HUES6 (cell line): Measurements from ENCODE around the gene SYNPO2.
"Not testable (repeated sequence)": the region's sequence is repeated elsewhere in the genome, so short reads cannot be mapped to it uniquely, and the experiment has no call there.

ENCODE experiments used
- H3K27ac ChIP-seq: 2 replicates; pipeline ENCODE4 v1.7.0; 2013; ENCODE audit warnings: low read depth, mild to moderate bottlenecking, low read length, inconsistent platforms
- H3K27me3 ChIP-seq: 2 replicates; pipeline ENCODE4 v1.6.1; 2013; ENCODE audit warnings: low read length; ENCODE audit not compliant: control insufficient read depth, insufficient read depth
- H3K36me3 ChIP-seq: 2 replicates; pipeline ENCODE4 v1.6.1; 2013; ENCODE audit warnings: low read length; ENCODE audit not compliant: control insufficient read depth, insufficient read depth
- H3K4me1 ChIP-seq: 2 replicates; pipeline ENCODE4 v1.6.1; 2013; ENCODE audit warnings: low read length; ENCODE audit not compliant: control insufficient read depth, insufficient read depth
- H3K4me3 ChIP-seq: 2 replicates; pipeline ENCODE4 v1.5.1; 2013; ENCODE audit warnings: low read depth, low read length
- H3K9ac ChIP-seq: one replicate; pipeline ENCODE4 v1.6.1; 2013; ENCODE audit warnings: mild to moderate bottlenecking, low read length
- H3K9me3 ChIP-seq: 2 replicates; pipeline ENCODE4 v1.6.1; 2013; ENCODE audit warnings: low read depth, low read length; ENCODE audit not compliant: control insufficient read depth, insufficient read depth

SYNPO2 gene

DNA sequence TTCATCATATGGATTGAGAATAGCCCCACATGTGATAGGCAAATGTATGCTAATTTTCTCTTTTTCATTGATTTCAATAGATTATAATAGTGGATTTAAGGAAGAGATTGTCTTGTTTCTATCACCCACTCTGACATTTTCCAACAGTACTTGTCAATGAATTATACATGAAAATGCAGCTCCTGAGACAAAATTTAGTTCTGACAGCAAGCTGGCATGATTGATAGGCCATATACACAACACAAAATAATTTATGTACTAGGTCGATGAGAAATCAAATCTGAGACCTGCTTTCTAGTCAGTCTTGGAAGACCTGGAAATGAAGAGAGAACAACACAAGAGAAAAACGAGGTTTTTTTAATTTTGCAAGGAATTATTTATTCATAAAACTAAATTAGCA is 129.0 kb downstream of the SYNPO2 start:
- Histone ChIP-seq H3K4me3 (no peak overlapping the region), H3K9ac (no peak overlapping the region), H3K27me3 (no peaks in the 10 kb centered on the region), H3K4me1 (peaks cover 12% of the 10 kb centered on the region; the same call in 1 of the 2 replicates), H3K27ac (no peak overlapping the region), H3K36me3 (no peaks in the 10 kb centered on the region), H3K9me3 (no peaks in the 10 kb centered on the region)

DNA sequence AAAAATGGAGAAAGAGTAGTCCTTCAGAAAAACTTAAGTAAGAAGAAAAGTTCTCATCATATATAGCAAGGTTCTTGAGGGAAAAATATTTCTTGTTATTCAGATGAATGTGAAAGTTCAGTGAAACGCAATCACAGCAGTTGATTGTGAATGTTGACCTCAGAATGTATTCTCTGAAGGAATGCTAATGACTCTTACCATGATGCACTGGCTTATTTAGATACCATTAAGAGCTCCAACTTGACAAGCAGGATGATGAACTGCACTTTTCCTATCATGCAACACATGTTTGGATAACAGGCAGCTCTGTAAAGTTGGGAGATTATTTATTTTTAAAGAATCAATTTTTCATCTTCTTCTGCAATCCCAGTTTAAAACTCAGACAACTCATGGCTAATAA is 131.5 kb downstream of the SYNPO2 start:
- Histone ChIP-seq H3K9ac (no peak overlapping the region), H3K27ac (no peak overlapping the region), H3K9me3 (no peaks in the 10 kb centered on the region), H3K4me1 (peaks cover 28% of the 10 kb centered on the region), H3K36me3 (no peaks in the 10 kb centered on the region), H3K4me3 (no peak overlapping the region), H3K27me3 (no peaks in the 10 kb centered on the region)

DNA sequence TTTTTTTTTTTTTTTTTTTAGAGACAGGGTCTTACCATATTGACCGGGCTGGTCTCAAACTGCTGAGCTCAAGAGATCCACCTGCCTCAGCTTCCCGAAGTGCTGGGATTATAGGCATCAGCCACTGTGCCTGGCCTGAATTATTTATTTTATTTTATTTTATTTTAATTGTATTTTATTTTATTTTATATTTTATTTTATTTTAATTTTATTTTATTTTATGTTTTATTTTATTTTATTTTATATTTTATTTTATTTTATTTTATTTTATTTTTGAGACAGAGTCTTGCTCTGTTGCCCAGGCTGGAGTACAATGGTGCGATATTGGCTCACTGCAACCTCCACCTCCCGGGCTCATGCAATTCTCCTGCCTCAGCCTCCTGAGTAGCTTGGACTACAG is 133.9 kb downstream of the SYNPO2 start:
- H3K36me3 ChIP-seq, H3K9me3 ChIP-seq, H3K27ac ChIP-seq, H3K27me3 ChIP-seq, H3K4me3 ChIP-seq, H3K9ac ChIP-seq: not testable (repeated sequence)
- H3K4me1 ChIP-seq = peaks cover 33% of the 10 kb centered on the region

DNA sequence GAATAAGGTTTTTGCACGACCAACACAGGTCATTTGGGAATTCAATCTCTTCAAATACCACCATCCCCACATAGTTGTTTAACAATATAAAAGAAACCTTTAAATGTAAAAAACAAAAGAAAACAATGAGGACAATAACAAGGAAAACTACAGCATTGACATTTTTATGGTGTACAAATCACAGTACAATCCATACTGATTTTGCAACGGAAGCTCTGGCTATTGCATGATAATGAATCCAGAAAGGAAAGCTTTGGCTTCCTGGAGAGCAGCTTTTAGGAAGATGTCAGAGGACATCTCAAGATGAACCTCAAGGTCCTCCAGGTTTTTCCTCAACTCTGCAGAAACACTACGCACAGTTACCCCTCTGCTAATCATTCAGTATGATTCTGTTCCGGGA is 135.4 kb downstream of the SYNPO2 start:
- no peaks in the 10 kb centered on the region for H3K27me3 ChIP-seq
- no peaks in the 10 kb centered on the region for H3K36me3 ChIP-seq
- H3K27ac ChIP-seq = no peak overlapping the region
- no peak overlapping the region for H3K9ac ChIP-seq
- H3K9me3 ChIP-seq = no peaks in the 10 kb centered on the region
- H3K4me3 ChIP-seq = 0 out of 2 replicates have a peak overlapping the region, but pooled peaks have one; percentile 26
- peaks cover 36% of the 10 kb centered on the region for H3K4me1 ChIP-seq

DNA sequence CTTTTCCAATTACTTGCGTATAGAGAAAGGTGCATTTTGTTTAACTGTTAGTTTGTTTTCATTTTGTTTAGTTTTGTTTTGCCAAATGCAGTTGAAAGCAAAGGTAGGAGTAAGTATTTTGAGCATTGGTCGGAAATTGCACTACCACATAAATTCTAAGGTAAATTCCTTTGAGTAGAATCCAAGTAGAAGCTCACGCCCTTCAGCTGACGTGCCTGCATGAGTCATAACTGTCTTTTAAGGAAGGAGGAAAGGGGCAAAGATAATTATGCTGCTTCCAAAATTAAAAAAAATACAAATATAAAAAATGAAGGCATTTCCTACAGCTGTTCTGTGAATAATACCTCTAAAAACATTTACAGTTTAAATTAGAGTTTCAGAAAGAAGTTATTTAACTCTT is 136.8 kb downstream of the SYNPO2 start:
- Histone ChIP-seq H3K27ac (no peak overlapping the region), H3K4me1 (peaks cover 30% of the 10 kb centered on the region), H3K4me3 (no peak overlapping the region), H3K27me3 (no peaks in the 10 kb centered on the region), H3K9ac (no peak overlapping the region), H3K36me3 (no peaks in the 10 kb centered on the region), H3K9me3 (no peaks in the 10 kb centered on the region)

DNA sequence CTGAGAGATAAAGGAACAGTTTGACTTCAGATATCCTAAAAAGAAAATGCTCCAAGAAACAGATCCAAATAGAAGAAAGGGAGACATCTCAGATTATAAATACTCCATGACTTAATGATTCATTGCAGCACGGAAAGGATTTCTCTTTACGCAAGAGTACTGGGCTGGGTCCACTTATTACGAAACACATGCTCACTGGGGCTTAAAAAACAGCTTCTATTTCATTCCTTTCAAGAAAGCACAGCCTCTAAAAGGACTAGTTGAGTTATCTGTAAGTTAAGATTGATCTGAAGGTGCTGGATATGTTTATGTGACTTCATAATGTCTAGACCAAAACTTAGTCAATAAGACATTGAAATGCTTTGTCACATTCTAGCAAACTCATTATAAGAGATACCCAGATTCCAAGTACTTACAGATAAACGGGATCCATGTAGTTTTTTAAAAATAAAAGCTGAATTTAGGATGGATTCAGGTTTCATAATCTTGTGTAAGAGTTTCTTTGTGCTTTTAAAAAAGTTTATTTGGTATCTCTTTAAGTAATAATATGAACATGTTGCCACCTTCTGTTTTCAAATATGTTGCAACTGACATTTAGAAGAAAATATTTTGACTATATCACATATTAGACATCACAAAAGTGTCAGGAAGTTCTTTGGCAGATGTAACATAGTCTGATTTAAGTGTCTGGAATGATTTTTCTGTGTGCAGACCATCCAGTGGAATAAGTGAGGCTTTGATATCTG is 137.4 kb downstream of the SYNPO2 start:
- H3K27ac ChIP-seq = no peak overlapping the region

DNA sequence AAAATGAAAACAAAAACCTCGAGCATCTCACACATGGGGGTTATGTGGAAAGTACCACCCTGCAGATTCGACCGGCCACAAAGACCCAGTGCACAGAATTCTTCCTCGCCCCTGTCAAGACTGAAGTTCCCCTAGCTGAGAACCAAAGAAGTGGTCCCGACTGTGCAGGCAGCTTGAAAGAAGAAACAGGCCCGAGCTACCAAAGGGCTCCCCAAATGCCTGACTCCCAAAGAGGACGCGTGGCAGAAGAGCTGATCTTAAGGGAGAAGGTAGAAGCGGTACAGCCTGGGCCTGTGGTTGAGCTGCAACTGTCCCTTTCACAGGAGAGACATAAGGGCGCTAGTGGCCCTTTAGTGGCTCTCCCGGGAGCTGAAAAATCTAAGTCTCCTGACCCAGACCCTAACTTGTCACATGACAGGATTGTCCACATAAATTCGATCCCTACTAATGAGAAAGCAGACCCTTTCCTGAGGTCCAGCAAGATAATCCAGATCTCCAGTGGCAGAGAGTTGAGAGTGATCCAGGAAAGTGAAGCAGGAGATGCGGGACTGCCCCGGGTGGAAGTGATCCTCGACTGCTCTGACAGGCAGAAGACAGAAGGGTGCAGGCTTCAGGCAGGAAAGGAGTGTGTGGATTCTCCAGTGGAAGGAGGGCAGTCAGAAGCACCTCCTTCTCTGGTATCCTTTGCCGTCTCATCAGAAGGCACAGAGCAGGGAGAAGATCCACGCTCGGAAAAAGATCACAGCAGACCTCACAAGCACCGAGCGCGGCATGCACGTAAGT is 138.2 kb downstream of the SYNPO2 start:
- Histone ChIP-seq H3K4me3 (no peak overlapping the region), H3K9me3 (no peaks in the 10 kb centered on the region), H3K36me3 (no peaks in the 10 kb centered on the region), H3K27me3 (no peaks in the 10 kb centered on the region), H3K4me1 (peaks cover 25% of the 10 kb centered on the region), H3K9ac (no peak overlapping the region), H3K27ac (no peak overlapping the region)

More for the DNA sequence above, 137.4 kb downstream of the SYNPO2 start:
- Histone ChIP-seq H3K4me3 (no peak overlapping the region), H3K36me3 (no peaks in the 10 kb centered on the region), H3K9ac (no peak overlapping the region), H3K4me1 (peaks cover 30% of the 10 kb centered on the region), H3K9me3 (no peaks in the 10 kb centered on the region), H3K27me3 (no peaks in the 10 kb centered on the region)

DNA sequence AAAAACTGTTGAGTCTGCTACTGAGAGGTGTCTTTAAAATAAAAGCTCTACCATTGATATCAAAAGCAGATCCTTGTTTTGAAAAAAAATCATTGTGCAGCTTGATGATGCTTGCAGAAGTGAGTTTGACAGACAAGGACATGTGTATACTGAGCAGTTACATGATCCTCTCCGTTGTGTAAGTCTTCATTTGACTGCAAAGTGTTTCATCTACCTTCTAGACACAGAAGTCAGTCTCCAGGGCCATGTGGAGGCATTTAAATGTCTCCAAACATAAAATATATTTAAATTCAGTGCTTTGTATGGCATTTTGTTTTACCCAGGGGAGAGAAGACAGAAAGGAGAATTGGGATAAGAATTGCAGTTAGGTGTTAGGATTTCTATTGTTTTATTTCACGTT is 139.2 kb downstream of the SYNPO2 start:
- H3K9ac ChIP-seq = no peak overlapping the region
- peaks cover 23% of the 10 kb centered on the region for H3K4me1 ChIP-seq
- H3K27me3 ChIP-seq = no peaks in the 10 kb centered on the region
- H3K9me3 ChIP-seq = no peaks in the 10 kb centered on the region
- no peaks in the 10 kb centered on the region for H3K36me3 ChIP-seq
- no peak overlapping the region for H3K4me3 ChIP-seq
- H3K27ac ChIP-seq = no peak overlapping the region

DNA sequence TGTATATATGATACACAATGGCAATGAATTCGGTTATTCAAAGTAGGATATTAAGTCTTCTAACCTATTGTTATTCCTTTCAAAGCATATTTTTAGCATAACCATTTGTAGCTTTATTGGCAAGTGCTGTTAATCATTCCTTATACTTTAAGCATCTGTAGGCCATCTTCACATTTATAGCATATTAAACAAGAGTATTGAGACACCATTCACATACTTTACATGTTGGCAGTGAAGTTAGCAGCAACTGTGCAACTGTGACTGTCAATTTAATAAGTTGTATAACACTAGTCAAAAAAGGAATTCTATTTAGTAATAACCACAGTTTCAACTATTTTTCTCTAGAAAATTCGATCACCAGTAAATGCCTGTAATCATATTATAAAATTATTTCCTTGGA is 139.6 kb downstream of the SYNPO2 start:
- peaks cover 23% of the 10 kb centered on the region for H3K4me1 ChIP-seq

DNA sequence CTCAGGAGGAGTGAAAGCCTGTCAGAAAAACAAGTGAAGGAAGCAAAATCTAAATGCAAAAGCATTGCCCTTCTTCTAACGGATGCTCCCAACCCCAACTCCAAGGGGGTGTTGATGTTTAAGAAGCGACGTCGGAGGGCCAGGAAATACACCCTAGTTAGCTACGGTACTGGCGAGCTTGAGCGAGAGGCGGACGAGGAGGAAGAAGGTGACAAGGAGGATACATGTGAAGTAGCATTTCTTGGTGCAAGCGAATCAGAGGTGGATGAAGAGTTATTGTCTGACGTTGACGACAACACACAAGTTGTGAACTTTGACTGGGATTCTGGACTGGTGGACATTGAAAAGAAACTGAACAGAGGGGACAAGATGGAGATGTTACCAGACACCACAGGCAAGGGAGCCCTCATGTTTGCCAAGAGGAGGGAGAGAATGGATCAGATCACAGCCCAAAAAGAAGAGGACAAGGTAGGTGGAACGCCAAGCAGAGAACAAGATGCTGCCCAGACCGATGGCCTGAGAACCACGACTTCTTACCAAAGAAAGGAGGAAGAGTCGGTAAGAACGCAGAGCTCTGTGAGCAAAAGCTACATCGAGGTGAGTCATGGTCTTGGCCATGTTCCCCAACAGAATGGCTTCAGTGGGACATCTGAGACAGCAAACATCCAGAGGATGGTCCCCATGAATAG is 141.3 kb downstream of the SYNPO2 start:
- no peak overlapping the region for H3K4me3 ChIP-seq
- H3K27ac ChIP-seq = no peak overlapping the region
- peaks cover 18% of the 10 kb centered on the region for H3K4me1 ChIP-seq
- H3K9ac ChIP-seq = no peak overlapping the region
- H3K9me3 ChIP-seq = no peaks in the 10 kb centered on the region
- H3K27me3 ChIP-seq = no peaks in the 10 kb centered on the region
- no peaks in the 10 kb centered on the region for H3K36me3 ChIP-seq

More for the DNA sequence above, 139.6 kb downstream of the SYNPO2 start:
- H3K27me3 ChIP-seq = no peaks in the 10 kb centered on the region
- H3K9ac ChIP-seq = no peak overlapping the region
- H3K9me3 ChIP-seq = no peaks in the 10 kb centered on the region
- H3K4me3 ChIP-seq = no peak overlapping the region
- no peak overlapping the region for H3K27ac ChIP-seq
- no peaks in the 10 kb centered on the region for H3K36me3 ChIP-seq

DNA sequence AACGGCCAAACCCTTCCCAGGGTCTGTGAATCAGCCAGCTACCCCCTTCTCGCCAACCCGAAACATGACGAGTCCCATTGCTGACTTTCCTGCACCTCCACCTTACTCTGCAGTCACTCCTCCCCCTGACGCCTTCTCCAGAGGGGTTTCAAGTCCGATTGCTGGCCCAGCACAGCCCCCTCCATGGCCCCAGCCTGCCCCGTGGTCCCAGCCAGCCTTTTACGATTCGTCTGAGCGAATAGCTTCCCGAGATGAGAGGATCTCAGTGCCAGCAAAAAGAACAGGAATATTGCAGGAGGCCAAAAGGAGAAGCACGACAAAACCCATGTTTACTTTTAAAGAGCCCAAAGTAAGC is 141.9 kb downstream of the SYNPO2 start:
- Histone ChIP-seq H3K36me3 (no peaks in the 10 kb centered on the region), H3K27ac (no peak overlapping the region), H3K27me3 (no peaks in the 10 kb centered on the region), H3K9me3 (no peaks in the 10 kb centered on the region), H3K4me1 (peaks cover 18% of the 10 kb centered on the region), H3K9ac (no peak overlapping the region), H3K4me3 (no peak overlapping the region)
